HFF-Myc (cell line): Measurements from ENCODE around the gene NF1.
"Not testable (repeated sequence)": the region's sequence is repeated elsewhere in the genome, so short reads cannot be mapped to it uniquely, and the experiment has no call there.

ENCODE experiments used
- DNase-seq: peaks from one replicate; pipeline ENCODE4 v3.0.0-alpha.2; 2011; ENCODE audit warnings: low read depth; ENCODE audit errors: extremely low read depth
- H3K4me3 ChIP-seq: replicated peaks from 2 replicates; pipeline ENCODE4 v1.5.1; 2011; ENCODE audit warnings: low read depth, mild to moderate bottlenecking, control low read depth, low read length
- TF ChIP-seq, protein P1 (sequence below): IDR thresholded peaks from 2 replicates; pipeline ENCODE4 v1.5.1; 2012; ENCODE audit warnings: mild to moderate bottlenecking, low read depth, low read length, control low read depth; ENCODE audit errors: missing control alignments

The NF1 gene

DNA sequence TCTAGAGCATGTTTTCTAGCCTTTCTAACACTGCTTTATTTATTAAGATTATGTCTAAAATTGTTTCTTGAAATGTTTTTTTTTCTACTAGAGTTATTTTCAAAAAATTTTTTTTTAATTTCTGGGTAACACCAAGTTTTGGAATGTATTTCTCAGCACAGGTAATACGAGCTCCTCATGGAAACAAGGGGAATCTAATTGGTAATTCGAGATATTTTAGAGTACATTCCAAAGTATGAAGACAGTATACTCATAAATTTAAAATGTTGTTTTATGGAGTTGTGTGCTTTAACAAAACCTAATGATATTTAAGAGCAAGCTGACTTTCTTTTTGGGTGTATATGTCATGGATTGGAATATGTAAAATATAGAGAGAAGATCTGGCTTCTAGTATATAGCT lies 159.9 kb downstream of the NF1 start:
- H3K4me3 ChIP-seq = no peak overlapping the region
- no peak for DNase-seq
- TF ChIP-seq, protein P1, sequence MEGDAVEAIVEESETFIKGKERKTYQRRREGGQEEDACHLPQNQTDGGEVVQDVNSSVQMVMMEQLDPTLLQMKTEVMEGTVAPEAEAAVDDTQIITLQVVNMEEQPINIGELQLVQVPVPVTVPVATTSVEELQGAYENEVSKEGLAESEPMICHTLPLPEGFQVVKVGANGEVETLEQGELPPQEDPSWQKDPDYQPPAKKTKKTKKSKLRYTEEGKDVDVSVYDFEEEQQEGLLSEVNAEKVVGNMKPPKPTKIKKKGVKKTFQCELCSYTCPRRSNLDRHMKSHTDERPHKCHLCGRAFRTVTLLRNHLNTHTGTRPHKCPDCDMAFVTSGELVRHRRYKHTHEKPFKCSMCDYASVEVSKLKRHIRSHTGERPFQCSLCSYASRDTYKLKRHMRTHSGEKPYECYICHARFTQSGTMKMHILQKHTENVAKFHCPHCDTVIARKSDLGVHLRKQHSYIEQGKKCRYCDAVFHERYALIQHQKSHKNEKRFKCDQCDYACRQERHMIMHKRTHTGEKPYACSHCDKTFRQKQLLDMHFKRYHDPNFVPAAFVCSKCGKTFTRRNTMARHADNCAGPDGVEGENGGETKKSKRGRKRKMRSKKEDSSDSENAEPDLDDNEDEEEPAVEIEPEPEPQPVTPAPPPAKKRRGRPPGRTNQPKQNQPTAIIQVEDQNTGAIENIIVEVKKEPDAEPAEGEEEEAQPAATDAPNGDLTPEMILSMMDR = no peak

DNA sequence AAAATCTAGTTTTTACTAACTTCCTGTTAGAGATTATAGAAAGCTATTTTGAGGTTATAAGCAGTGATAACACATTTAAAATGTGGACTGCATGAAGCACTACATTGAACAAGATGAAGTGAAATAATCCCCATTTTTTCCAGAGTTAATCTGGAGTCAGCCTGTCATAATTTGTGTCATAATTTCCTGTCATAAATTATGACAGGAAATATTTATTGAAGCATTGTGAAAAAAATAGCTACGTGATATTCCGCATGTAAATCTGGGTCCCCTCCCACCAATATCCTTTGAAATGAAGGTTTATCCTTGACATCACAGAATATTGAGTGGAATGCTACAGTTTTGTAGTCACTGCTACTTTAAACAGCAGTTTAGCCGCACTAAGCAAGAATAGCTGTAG lies 162.2 kb downstream of the NF1 start:
- DNase-seq = no peak
- TF ChIP-seq, protein P1 = no peak
- no peak overlapping the region for H3K4me3 ChIP-seq

DNA sequence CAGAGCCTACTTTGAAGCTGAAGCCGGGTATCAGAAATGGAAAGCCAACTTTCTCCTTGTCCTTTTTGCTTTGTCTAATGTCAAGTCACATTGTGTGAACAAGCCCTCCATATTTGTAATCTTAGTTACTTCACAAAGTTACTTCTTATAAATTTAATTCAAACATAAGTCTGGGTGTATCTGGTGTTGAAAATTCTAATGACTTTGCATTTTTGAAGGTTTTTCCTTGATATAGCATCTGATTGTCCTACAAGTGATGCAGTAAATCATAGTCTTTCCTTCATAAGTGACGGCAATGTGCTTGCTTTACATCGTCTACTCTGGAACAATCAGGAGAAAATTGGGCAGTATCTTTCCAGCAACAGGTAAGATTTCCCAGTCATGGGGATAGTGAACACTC lies 165.4 kb downstream of the NF1 start:
- no peak overlapping the region for H3K4me3 ChIP-seq
- DNase-seq = no peak
- TF ChIP-seq, protein P1 = no peak

DNA sequence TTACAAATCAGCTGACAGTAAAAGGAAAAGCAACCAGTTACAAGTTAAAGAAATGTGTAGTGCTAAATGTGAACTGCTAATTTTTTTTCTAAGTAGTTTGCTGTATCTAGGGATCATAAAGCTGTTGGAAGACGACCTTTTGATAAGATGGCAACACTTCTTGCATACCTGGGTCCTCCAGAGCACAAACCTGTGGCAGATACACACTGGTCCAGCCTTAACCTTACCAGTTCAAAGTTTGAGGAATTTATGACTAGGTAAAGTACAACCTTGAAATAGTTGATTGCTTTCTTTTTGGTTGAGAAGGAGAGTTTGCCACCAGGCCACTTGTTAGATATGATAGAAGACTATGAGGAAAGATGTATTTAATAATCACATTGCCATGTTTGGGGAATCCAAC lies 166.8 kb downstream of the NF1 start:
- no peak overlapping the region for H3K4me3 ChIP-seq
- DNase-seq = no peak
- TF ChIP-seq, protein P1 = no peak

DNA sequence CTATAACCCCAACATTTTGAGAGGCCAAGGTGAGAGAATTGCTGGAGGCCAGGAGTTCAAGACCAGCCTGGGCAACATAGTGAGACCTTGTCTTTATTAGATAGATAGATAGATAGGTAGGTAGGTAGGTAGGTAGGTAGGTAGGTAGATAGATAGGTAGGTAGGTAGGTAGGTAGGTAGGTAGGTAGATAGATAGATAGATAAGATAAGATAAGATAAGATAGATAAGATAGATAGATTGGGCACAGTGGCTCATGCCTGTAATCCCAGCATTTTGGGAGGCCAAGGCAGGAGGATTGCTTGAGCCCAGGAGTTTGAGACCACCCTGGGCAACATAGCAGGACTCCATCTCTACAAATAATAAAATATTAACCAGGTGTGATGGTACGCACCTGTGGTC lies 168.1 kb downstream of the NF1 start:
- not testable (repeated sequence) for H3K4me3 ChIP-seq, DNase-seq

DNA sequence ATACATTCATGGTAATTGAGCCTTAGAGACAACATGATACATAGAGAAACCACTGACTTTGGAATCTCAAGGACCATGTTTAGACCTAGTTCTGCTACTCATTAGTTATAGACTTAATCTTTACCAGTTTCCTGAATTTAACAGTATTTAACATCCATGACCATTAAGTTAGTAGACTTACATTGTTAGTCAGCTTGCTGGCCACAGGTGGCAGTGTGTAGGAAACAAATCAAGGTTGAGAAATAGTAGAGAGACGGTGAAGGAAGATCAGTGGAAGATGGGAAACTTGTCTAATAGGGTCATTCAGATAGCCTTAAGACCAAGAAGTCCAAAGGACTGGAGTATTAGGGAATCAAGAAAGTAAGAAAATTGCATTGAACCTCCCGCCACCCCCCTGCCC lies 171.3 kb downstream of the NF1 start:
- no peak for DNase-seq

DNA sequence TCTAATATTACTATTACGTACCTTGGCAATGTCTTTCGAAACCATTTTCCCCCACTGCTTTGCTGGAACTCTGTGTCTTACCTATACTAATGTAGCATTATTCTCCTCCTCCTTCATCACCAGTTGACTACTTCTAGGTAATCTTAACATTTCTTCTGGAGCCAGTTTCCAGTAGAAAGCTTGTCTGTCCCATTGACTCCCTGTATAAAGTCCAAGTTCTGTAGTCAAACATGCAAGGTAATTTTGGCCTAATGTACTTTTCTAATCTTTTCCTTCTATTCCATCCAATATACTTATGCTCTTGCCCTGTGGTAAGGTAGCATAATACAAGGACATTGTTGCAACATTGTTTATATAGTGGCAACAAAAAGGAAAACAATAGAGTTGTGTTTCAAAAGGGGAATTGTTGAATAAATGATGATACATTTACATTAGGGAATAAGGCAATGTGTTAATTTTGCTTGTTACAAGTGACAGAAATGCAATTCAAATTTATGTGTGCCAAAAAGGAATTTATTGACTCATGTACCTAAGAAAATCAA lies 174.3 kb downstream of the NF1 start:
- TF ChIP-seq, protein P1 = no peak
- DNase-seq = no peak
- H3K4me3 ChIP-seq = no peak overlapping the region

More for the DNA sequence above, 171.3 kb downstream of the NF1 start:
- TF ChIP-seq, protein P1 = peak; percentile 32
- no peak overlapping the region for H3K4me3 ChIP-seq
